A549 (cell line): Measurements from ENCODE around the gene ZBED3. TPM values are rescaled to one million over a fixed set of nuclear protein-coding genes. Genes with fewer than 3 reads are reported as not detected.

Experiments used
- ATAC-seq, 2 experiments: fragments of 200-7000 bp in 1 of 2; fragments of >200 bp in 1 of 2; cut with Nextera tagmentation in 1 of 2; cut with Tn5 transposase in 1 of 2; 3 replicates each; pipeline versions ENCODE4 v1.8.0 to v1.9.1; 2018 to 2020; ENCODE audit warnings: mild to moderate bottlenecking in 1 of 2, moderate library complexity in 1 of 2
- CTCF ChIA-PET: fragments of 300-600 bp; sonication (Branson Sonifier 250); formaldehyde crosslinking; extraction: SDS; loops from one replicate; lab custom pipeline; 2021; ENCODE audit warnings: antibody characterized with exemption, inconsistent platforms; lab: Yijun Ruan, JAX
- POLR2A ChIA-PET: fragments of 350-600 bp; formaldehyde crosslinking; extraction: SDS; loops from one replicate; lab custom pipeline; 2021; ENCODE audit warnings: antibody characterized with exemption, inconsistent platforms; lab: Yijun Ruan, JAX
- DNase-seq, 2 experiments: peaks; one replicate each; pipeline versions ENCODE4 v3.0.0 to v3.0.0-alpha.2; 2011 to 2016; ENCODE audit warnings: low read depth in 1 of 2, low spot score in 1 of 2
- FAIRE-seq: peaks from 2 replicates; lab custom pipeline; 2011; peaks lifted over from hg19 to GRCh38; lab: Jason Lieb, UNC
- H3K27ac ChIP-seq, 2 experiments: fragments of >200 bp; sonication (Bioruptor Twin); formaldehyde crosslinking; 3 replicates each; pipeline ENCODE4 v1.5.1; 2016 to 2017
- H3K4me1 ChIP-seq: fragments of >200 bp; sonication (Bioruptor Twin); formaldehyde crosslinking; 3 replicates; pipeline ENCODE4 v1.6.1; 2016
- H3K4me2 ChIP-seq: fragments of >200 bp; sonication (Bioruptor Twin); formaldehyde crosslinking; 3 replicates; pipeline ENCODE4 v1.6.1; 2016
- H3K4me3 ChIP-seq: fragments of >200 bp; sonication (Bioruptor Twin); formaldehyde crosslinking; 3 replicates; pipeline ENCODE4 v1.5.1; 2016
- H3K9me3 ChIP-seq: fragments of >200 bp; sonication (Bioruptor Twin); formaldehyde crosslinking; 3 replicates; pipeline ENCODE4 v1.6.1; 2016
- BHLHE40 ChIP-seq: IDR thresholded peaks from 2 replicates; pipeline ENCODE4 v1.6.1; 2012; ENCODE audit warnings: low read depth, low read length, inconsistent platforms
- CBX8 ChIP-seq: fragments of 200-600 bp; sonication (generic); IDR thresholded peaks from 2 replicates; pipeline ENCODE4 v1.6.1; 2016
- EHMT2 ChIP-seq: fragments of 200-600 bp; sonication (generic); IDR thresholded peaks from 2 replicates; pipeline ENCODE4 v1.6.1; 2016; ENCODE audit warnings: antibody characterized with exemption, low read depth, mild to moderate bottlenecking, moderate library complexity
- ESRRA ChIP-seq: fragments of 150-350 bp; IDR thresholded peaks from 2 replicates; pipeline ENCODE4 v1.6.1; 2014; ENCODE audit warnings: mild to moderate bottlenecking, low read length, borderline replicate concordance
- FOXS1 ChIP-seq: fragments of 250-450 bp; sonication (Bioruptor Pico); IDR thresholded peaks from 2 replicates; pipeline ENCODE4 v1.5.0; 2020; ENCODE audit warnings: mild to moderate bottlenecking, moderate library complexity
- HDAC2 ChIP-seq: fragments of 200-600 bp; sonication (generic); IDR thresholded peaks from 2 replicates; pipeline ENCODE4 v1.6.1; 2016
- HEYL ChIP-seq: fragments of 250-450 bp; sonication (Bioruptor Pico); IDR thresholded peaks from 2 replicates; pipeline ENCODE4 v1.8.0; 2021; ENCODE audit warnings: mild to moderate bottlenecking, moderate library complexity
- HOXA7 ChIP-seq: fragments of 250-450 bp; sonication (Bioruptor Pico); IDR thresholded peaks from 2 replicates; pipeline ENCODE4 v1.5.0; 2020; ENCODE audit warnings: mild to moderate bottlenecking, moderate library complexity
- HOXB13 ChIP-seq: fragments of 250-450 bp; sonication (Bioruptor Pico); IDR thresholded peaks from 2 replicates; pipeline ENCODE4 v1.5.0; 2020; ENCODE audit warnings: low read depth, mild to moderate bottlenecking, moderate library complexity
- KDM1A ChIP-seq: fragments of 200-600 bp; sonication (generic); IDR thresholded peaks from 2 replicates; pipeline ENCODE4 v1.6.1; 2016; ENCODE audit warnings: low read depth, mild to moderate bottlenecking
- MAFK ChIP-seq: fragments of 450-650 bp; IDR thresholded peaks from 2 replicates; pipeline ENCODE4 v1.6.1; 2014; ENCODE audit not compliant: partially characterized antibody
- NFE2L2 ChIP-seq: fragments of 150-350 bp; conservative IDR thresholded peaks from 2 replicates; pipeline ENCODE4 v1.6.1; 2014; ENCODE audit warnings: low read length
- NR3C1 ChIP-seq: fragments of >200 bp; sonication (Bioruptor Twin); formaldehyde crosslinking; IDR thresholded peaks from 3 replicates; pipeline ENCODE4 v1.6.1; 2017
- PHF8 ChIP-seq: fragments of 200-600 bp; sonication (generic); IDR thresholded peaks from 2 replicates; pipeline ENCODE4 v1.6.1; 2016; ENCODE audit warnings: low read depth, mild to moderate bottlenecking, antibody characterized with exemption, moderate library complexity, borderline replicate concordance
- POLR2A ChIP-seq: IDR thresholded peaks from 2 replicates; pipeline ENCODE4 v1.6.1; 2012; ENCODE audit warnings: mild to moderate bottlenecking, low read length
- RAD21 ChIP-seq, 2 experiments: fragments of >200 bp in 1 of 2; sonication (Bioruptor Twin) in 1 of 2; formaldehyde crosslinking in 1 of 2; IDR thresholded peaks in 1 of 2; conservative IDR thresholded peaks in 1 of 2; 2 replicates in 1 of 2; 3 replicates in 1 of 2; pipeline ENCODE4 v1.6.1; 2012 to 2018; ENCODE audit warnings: inconsistent platforms in 1 of 2
- RARB ChIP-seq: fragments of 250-450 bp; sonication (Bioruptor Pico); IDR thresholded peaks from 2 replicates; pipeline ENCODE4 v1.8.0; 2021; ENCODE audit warnings: mild to moderate bottlenecking, moderate library complexity
- RCOR1 ChIP-seq: fragments of 150-350 bp; IDR thresholded peaks from 2 replicates; pipeline ENCODE4 v1.6.1; 2014; ENCODE audit warnings: antibody characterized with exemption, low read length, low read depth
- REST ChIP-seq: fragments of 200-600 bp; sonication (generic); IDR thresholded peaks from 2 replicates; pipeline ENCODE4 v1.6.1; 2016; ENCODE audit warnings: antibody characterized with exemption, mild to moderate bottlenecking, moderate library complexity
- TFCP2L1 ChIP-seq: fragments of 250-450 bp; sonication (Bioruptor Pico); IDR thresholded peaks from 2 replicates; pipeline ENCODE4 v1.5.0; 2021; ENCODE audit warnings: mild to moderate bottlenecking
- WGBS: methylation state at CpG from one replicate; pipeline ENCODE4 v1.1.6; 2017; ENCODE audit errors: missing lambda C conversion rate; 5-methylcytosine and 5-hydroxymethylcytosine counted together
- polyA plus RNA-seq, 4 experiments: library from polyadenylated mRNA; depleted of rRNA in 3 of 4; stranded (reverse); fragments of >200 nt; fragmentation: RNase III in 1 of 4; extraction: RNeasy Plus Mini Kit Qiagen cat#74134 plus additional on column Dnase treatment in 1 of 4; gene quantifications; 2 replicates in 3 of 4; 3 replicates in 1 of 4; pipeline ENCODE4 v1.2.3, GENCODE V29; 2011 to 2017
- TF ChIP-seq, protein P1 (sequence below): IDR thresholded peaks from 2 replicates; pipeline ENCODE4 v1.6.1; 2012; ENCODE audit warnings: low read depth, borderline replicate concordance
- TF ChIP-seq, protein P2 (sequence below): IDR thresholded peaks from 2 replicates; pipeline ENCODE4 v1.6.1; 2012

Gene ZBED3
- polyA plus RNA-seq, 2 of the 4 experiments (the other 2 are of a cell fraction) = 4.1 to 10.5 TPM

DNA sequence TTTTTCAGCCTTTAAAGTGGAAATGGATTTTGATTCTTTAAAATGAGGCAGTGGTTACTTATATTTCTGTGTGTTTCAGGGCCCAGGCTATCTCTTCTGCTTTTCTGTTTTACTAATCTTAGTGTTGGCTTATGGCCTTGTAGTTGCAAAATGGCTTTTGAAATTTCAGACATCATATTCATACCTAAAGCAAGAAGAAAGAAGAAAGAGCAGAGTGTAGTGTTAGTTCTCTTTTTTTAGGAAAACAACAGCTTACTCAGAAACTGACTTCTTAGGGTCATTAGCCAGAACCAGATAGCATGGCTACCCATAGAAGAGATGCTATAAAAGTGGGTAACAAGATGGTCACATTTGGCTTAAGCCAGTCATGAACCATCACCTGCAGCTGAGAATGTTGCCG, 20.9 kb downstream of the ZBED3 start:
- ATAC-seq (no peak), FAIRE-seq (no peak), DNase-seq (no peak)
- no peak overlapping the region for H3K4me3 ChIP-seq
- TF ChIP-seq BHLHE40 (no peak), RARB (no peak), TFCP2L1 (CRISPR knock-in tag) (no peak), HDAC2 (no peak), KDM1A (no peak), EHMT2 (no peak), HOXB13 (CRISPR knock-in tag) (no peak), ESRRA (no peak), HEYL (CRISPR knock-in tag) (no peak), NR3C1 (no peak), FOXS1 (no peak), RCOR1 (no peak), CBX8 (no peak), PHF8 (no peak), RAD21 (conservative IDR thresholded peaks at IDR 0.05 in 1 of 2, IDR thresholded peaks at IDR 0.05 in 1 of 2) (no peak), POLR2A (no peak), NFE2L2 (no peak), REST (no peak)
- TF ChIP-seq, protein P1, sequence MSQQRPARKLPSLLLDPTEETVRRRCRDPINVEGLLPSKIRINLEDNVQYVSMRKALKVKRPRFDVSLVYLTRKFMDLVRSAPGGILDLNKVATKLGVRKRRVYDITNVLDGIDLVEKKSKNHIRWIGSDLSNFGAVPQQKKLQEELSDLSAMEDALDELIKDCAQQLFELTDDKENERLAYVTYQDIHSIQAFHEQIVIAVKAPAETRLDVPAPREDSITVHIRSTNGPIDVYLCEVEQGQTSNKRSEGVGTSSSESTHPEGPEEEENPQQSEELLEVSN = no peak
- TF ChIP-seq, protein P2, sequence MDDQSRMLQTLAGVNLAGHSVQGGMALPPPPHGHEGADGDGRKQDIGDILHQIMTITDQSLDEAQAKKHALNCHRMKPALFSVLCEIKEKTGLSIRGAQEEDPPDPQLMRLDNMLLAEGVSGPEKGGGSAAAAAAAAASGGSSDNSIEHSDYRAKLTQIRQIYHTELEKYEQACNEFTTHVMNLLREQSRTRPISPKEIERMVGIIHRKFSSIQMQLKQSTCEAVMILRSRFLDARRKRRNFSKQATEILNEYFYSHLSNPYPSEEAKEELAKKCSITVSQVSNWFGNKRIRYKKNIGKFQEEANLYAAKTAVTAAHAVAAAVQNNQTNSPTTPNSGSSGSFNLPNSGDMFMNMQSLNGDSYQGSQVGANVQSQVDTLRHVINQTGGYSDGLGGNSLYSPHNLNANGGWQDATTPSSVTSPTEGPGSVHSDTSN = no peak
- H3K27ac ChIP-seq = no peak overlapping the region
- POLR2A ChIA-PET = no interaction called here
- CTCF ChIA-PET = interaction anchor here (3.0 kb wide), 1 partner anchor 11 kb away, joined by 33 read pairs; no protein-coding TSS in a partner anchor
- no peaks in the 10 kb centered on the region for H3K9me3 ChIP-seq
- H3K4me1 ChIP-seq = no peaks in the 10 kb centered on the region
- WGBS = 95% methylated on average over 1 of the region's 1 CpG
- H3K4me2 ChIP-seq = no peak overlapping the region

DNA sequence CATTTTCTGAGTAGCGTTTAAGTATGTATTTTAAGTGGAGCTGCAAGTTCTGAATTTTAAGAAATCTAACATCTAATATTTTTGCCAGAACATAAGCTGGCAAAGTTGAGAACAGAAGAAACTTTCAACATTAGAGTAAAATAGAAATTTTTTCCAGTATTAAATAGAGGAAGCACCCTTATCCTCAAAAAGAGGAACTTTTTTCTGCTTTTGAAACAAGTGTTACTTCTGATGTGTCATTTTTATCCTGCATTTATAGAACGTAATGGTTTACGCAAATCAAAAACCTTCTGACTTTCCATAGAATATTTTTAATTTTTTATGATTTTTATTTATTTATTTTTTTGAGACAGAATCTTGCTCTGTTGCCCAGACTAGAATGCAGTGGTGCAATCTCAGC, 21.8 kb downstream of the ZBED3 start:
- FAIRE-seq = no peak
- H3K4me1 ChIP-seq = no peaks in the 10 kb centered on the region
- no peak for ATAC-seq
- TF ChIP-seq MAFK = no peak
- TF ChIP-seq HOXA7 (CRISPR knock-in tag) = no peak
- TF ChIP-seq NFE2L2 = no peak
- no peak overlapping the region for H3K4me3 ChIP-seq
- WGBS = 93% methylated on average over 3 of the region's 3 CpGs
- no peak overlapping the region for H3K27ac ChIP-seq
- ChIA-PET CTCF (interaction anchor here (0.8 to 4.2 kb wide), 2 partner anchors 12 to 75 kb away, joined by 3 to 20 read pairs; no protein-coding TSS in a partner anchor), POLR2A (interaction anchor here (1.1 kb wide), 1 partner anchor 35 kb away, joined by 4 read pairs; the partner anchor contains the start of gene AGGF1)
- H3K4me2 ChIP-seq = no peak overlapping the region
- H3K9me3 ChIP-seq = no peaks in the 10 kb centered on the region
- no peak for DNase-seq
